ENCODE data around the gene DDHD1.

GRCh38 chr14:53060046-53060445 lies 93.1 kb downstream of the DDHD1 start:
- TF ChIP-seq, protein P1, sequence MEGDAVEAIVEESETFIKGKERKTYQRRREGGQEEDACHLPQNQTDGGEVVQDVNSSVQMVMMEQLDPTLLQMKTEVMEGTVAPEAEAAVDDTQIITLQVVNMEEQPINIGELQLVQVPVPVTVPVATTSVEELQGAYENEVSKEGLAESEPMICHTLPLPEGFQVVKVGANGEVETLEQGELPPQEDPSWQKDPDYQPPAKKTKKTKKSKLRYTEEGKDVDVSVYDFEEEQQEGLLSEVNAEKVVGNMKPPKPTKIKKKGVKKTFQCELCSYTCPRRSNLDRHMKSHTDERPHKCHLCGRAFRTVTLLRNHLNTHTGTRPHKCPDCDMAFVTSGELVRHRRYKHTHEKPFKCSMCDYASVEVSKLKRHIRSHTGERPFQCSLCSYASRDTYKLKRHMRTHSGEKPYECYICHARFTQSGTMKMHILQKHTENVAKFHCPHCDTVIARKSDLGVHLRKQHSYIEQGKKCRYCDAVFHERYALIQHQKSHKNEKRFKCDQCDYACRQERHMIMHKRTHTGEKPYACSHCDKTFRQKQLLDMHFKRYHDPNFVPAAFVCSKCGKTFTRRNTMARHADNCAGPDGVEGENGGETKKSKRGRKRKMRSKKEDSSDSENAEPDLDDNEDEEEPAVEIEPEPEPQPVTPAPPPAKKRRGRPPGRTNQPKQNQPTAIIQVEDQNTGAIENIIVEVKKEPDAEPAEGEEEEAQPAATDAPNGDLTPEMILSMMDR (IDR thresholded peaks at IDR 0.05; ENCODE audit: insufficient read depth, low read length), result no peak
- TF ChIP-seq, protein P2, sequence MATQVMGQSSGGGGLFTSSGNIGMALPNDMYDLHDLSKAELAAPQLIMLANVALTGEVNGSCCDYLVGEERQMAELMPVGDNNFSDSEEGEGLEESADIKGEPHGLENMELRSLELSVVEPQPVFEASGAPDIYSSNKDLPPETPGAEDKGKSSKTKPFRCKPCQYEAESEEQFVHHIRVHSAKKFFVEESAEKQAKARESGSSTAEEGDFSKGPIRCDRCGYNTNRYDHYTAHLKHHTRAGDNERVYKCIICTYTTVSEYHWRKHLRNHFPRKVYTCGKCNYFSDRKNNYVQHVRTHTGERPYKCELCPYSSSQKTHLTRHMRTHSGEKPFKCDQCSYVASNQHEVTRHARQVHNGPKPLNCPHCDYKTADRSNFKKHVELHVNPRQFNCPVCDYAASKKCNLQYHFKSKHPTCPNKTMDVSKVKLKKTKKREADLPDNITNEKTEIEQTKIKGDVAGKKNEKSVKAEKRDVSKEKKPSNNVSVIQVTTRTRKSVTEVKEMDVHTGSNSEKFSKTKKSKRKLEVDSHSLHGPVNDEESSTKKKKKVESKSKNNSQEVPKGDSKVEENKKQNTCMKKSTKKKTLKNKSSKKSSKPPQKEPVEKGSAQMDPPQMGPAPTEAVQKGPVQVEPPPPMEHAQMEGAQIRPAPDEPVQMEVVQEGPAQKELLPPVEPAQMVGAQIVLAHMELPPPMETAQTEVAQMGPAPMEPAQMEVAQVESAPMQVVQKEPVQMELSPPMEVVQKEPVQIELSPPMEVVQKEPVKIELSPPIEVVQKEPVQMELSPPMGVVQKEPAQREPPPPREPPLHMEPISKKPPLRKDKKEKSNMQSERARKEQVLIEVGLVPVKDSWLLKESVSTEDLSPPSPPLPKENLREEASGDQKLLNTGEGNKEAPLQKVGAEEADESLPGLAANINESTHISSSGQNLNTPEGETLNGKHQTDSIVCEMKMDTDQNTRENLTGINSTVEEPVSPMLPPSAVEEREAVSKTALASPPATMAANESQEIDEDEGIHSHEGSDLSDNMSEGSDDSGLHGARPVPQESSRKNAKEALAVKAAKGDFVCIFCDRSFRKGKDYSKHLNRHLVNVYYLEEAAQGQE (IDR thresholded peaks at IDR 0.05; ENCODE audit: insufficient replicate concordance, low read depth), result no peak

All from HL-60 (cell line).